H1 (cell line): ENCODE data around the gene PBX3. TPM values are rescaled to one million over a fixed set of nuclear protein-coding genes. Genes with fewer than 3 reads are reported as not detected.

ENCODE experiments used
- CTCF ChIA-PET: fragments of 300-600 bp; sonication (Branson Sonifier 250); formaldehyde crosslinking; loops from one replicate; lab custom pipeline; 2021; ENCODE audit not compliant: partially characterized antibody; lab: Charles Lee
- POLR2A ChIA-PET: fragments of 300-600 bp; sonication (Branson Sonifier 250); formaldehyde crosslinking; loops from one replicate; lab custom pipeline; 2021; ENCODE audit warnings: inconsistent platforms; ENCODE audit not compliant: partially characterized antibody; lab: Charles Lee
- DNase-seq, 2 experiments: peaks; one replicate each; pipeline versions ENCODE4 v3.0.0 to v3.0.0-alpha.2; 2010 to 2022; ENCODE audit warnings: low spot score in 2 of 2, low read depth in 1 of 2, mixed read lengths in 1 of 2
- FAIRE-seq: peaks from 2 replicates; lab custom pipeline; 2011; peaks lifted over from hg19 to GRCh38; lab: Jason Lieb, UNC
- H2AFZ ChIP-seq: 2 replicates; pipeline ENCODE4 v1.8.1; 2012; ENCODE audit warnings: low read length, inconsistent platforms
- H2AK5ac ChIP-seq: 2 replicates; pipeline ENCODE4 v1.6.1; 2013; ENCODE audit warnings: low read depth, low read length
- H2BK120ac ChIP-seq: replicated peaks from 2 replicates; pipeline ENCODE3; 2013; ENCODE audit warnings: low read depth, low read length, inconsistent platforms
- H2BK12ac ChIP-seq: 2 replicates; pipeline ENCODE4 v1.6.1; 2013; ENCODE audit warnings: low read depth, low read length
- H2BK15ac ChIP-seq: 2 replicates; pipeline ENCODE4 v1.6.1; 2013; ENCODE audit warnings: low read length
- H2BK20ac ChIP-seq: 2 replicates; pipeline ENCODE4 v1.6.1; 2013; ENCODE audit warnings: low read length
- H2BK5ac ChIP-seq: 2 replicates; pipeline ENCODE4 v1.6.1; 2013; ENCODE audit warnings: low read depth, low read length
- H3K14ac ChIP-seq: 2 replicates; pipeline ENCODE4 v1.6.1; 2013; ENCODE audit warnings: inconsistent platforms; ENCODE audit not compliant: insufficient read length
- H3K18ac ChIP-seq: 2 replicates; pipeline ENCODE4 v1.6.1; 2013; ENCODE audit warnings: low read length; ENCODE audit errors: extremely low read depth
- H3K23ac ChIP-seq: 2 replicates; pipeline ENCODE4 v1.6.1; 2013; ENCODE audit warnings: inconsistent platforms; ENCODE audit not compliant: insufficient read length
- H3K23me2 ChIP-seq: 2 replicates; pipeline ENCODE4 v1.6.1; 2013; ENCODE audit warnings: low read depth, low read length
- H3K27ac ChIP-seq: 2 replicates; pipeline ENCODE4 v1.6.1; 2011; ENCODE audit warnings: low read depth, low read length, inconsistent platforms
- H3K27me3 ChIP-seq, 4 experiments: replicated peaks in 1 of 4; 1 replicate in 1 of 4; 2 replicates in 3 of 4; pipeline versions ENCODE4 v1.6.1 to v1.8.1; 2011 to 2013; ENCODE audit warnings: low read length in 3 of 4, mild to moderate bottlenecking in 3 of 4, inconsistent platforms in 2 of 4, mixed read lengths in 2 of 4, moderate library complexity in 1 of 4; ENCODE audit not compliant: control insufficient read depth in 3 of 4, insufficient read depth in 3 of 4; ENCODE audit errors: extremely low read depth in 1 of 4
- H3K36me3 ChIP-seq, 4 experiments: 2 replicates each; pipeline versions ENCODE4 v1.6.1 to v1.8.1; 2011 to 2013; ENCODE audit warnings: mild to moderate bottlenecking in 4 of 4, low read length in 3 of 4, moderate library complexity in 2 of 4, control low read depth in 1 of 4, inconsistent platforms in 1 of 4; ENCODE audit not compliant: insufficient read depth in 4 of 4, control insufficient read depth in 2 of 4
- H3K4ac ChIP-seq: replicated peaks from 2 replicates; pipeline ENCODE3; 2013; ENCODE audit warnings: low read length, low read depth, mixed read lengths, inconsistent platforms; ENCODE audit not compliant: insufficient read length
- H3K4me1 ChIP-seq, 4 experiments: replicated peaks in 1 of 4; 1 replicate in 1 of 4; 2 replicates in 3 of 4; pipeline versions ENCODE4 v1.6.1 to v1.8.1; 2011 to 2013; ENCODE audit warnings: low read length in 3 of 4, inconsistent platforms in 2 of 4, mixed read lengths in 1 of 4; ENCODE audit not compliant: insufficient read depth in 4 of 4, control insufficient read depth in 3 of 4
- H3K4me2 ChIP-seq, 2 experiments: 2 replicates each; pipeline versions ENCODE4 v1.6.1 to v1.8.1; 2011 to 2013; ENCODE audit warnings: low read depth in 2 of 2, low read length in 2 of 2, control low read depth in 1 of 2, inconsistent platforms in 1 of 2, mild to moderate bottlenecking in 1 of 2; ENCODE audit not compliant: insufficient read depth in 1 of 2
- H3K4me3 ChIP-seq, 4 experiments: fragments of 200-600, 300-600 bp in 1 of 4; sonication (generic), shearing (Covaris generic), sonication (Bioruptor Twin) in 1 of 4; 2 replicates each; pipeline versions ENCODE4 v1.5.1 to v1.8.1; 2011 to 2016; ENCODE audit warnings: low read length in 4 of 4, low read depth in 3 of 4, control low read depth in 2 of 4, inconsistent platforms in 2 of 4, mild to moderate bottlenecking in 2 of 4, mixed read lengths in 1 of 4, moderate library complexity in 1 of 4; ENCODE audit not compliant: insufficient read depth in 2 of 4; ENCODE audit errors: extremely low read depth in 1 of 4
- H3K56ac ChIP-seq: replicated peaks from 2 replicates; pipeline ENCODE3; 2013; ENCODE audit warnings: low read depth, mild to moderate bottlenecking, mixed read lengths, low read length, inconsistent platforms; ENCODE audit not compliant: insufficient read length
- H3K79me1 ChIP-seq: 2 replicates; pipeline ENCODE4 v1.6.1; 2013; ENCODE audit warnings: low read depth, low read length, control low read depth
- H3K79me2 ChIP-seq, 2 experiments: 2 replicates each; pipeline versions ENCODE4 v1.6.1 to v1.8.1; 2012 to 2013; ENCODE audit warnings: low read length in 2 of 2, mild to moderate bottlenecking in 2 of 2, inconsistent platforms in 1 of 2; ENCODE audit not compliant: insufficient read depth in 2 of 2, control insufficient read depth in 1 of 2
- H3K9ac ChIP-seq, 4 experiments: replicated peaks in 1 of 4; 1 replicate in 1 of 4; 2 replicates in 3 of 4; pipeline versions ENCODE4 v1.6.1 to v1.8.1; 2011 to 2013; ENCODE audit warnings: low read depth in 3 of 4, low read length in 3 of 4, control low read depth in 2 of 4, mild to moderate bottlenecking in 2 of 4, moderate library complexity in 2 of 4, inconsistent platforms in 1 of 4; ENCODE audit errors: extremely low read depth in 1 of 4
- H3K9me3 ChIP-seq, 2 experiments: 2 replicates each; pipeline versions ENCODE4 v1.6.1 to v1.8.1; 2012 to 2013; ENCODE audit warnings: mild to moderate bottlenecking in 2 of 2, moderate library complexity in 2 of 2, control low read depth in 1 of 2, inconsistent platforms in 1 of 2, low read depth in 1 of 2, low read length in 1 of 2, mixed read lengths in 1 of 2; ENCODE audit not compliant: insufficient read depth in 2 of 2
- H4K20me1 ChIP-seq, 2 experiments: replicated peaks in 1 of 2; 2 replicates each; pipeline versions ENCODE3 to v1.8.1; 2011 to 2013; ENCODE audit warnings: inconsistent platforms in 2 of 2, low read length in 2 of 2, mild to moderate bottlenecking in 1 of 2; ENCODE audit not compliant: insufficient read depth in 2 of 2, control insufficient read depth in 1 of 2
- H4K5ac ChIP-seq: 2 replicates; pipeline ENCODE4 v1.6.1; 2013; ENCODE audit warnings: low read length, low read depth, mixed read lengths, inconsistent platforms; ENCODE audit not compliant: insufficient read length
- H4K8ac ChIP-seq: 2 replicates; pipeline ENCODE4 v1.8.0; 2013; ENCODE audit warnings: mild to moderate bottlenecking, moderate library complexity, low read length, inconsistent platforms; ENCODE audit not compliant: insufficient read depth; ENCODE audit errors: extremely low read depth
- H4K91ac ChIP-seq: replicated peaks from 2 replicates; pipeline ENCODE3; 2013; ENCODE audit warnings: low read length, mixed read lengths, inconsistent platforms; ENCODE audit not compliant: insufficient read length
- CBX8 ChIP-seq: fragments of 300-800, 300-1000 bp; sonication (generic); IDR thresholded peaks from 2 replicates; pipeline ENCODE4 v1.7.1; 2016; ENCODE audit warnings: low read depth, low read length, borderline replicate concordance
- GABPA ChIP-seq: IDR thresholded peaks from 2 replicates; pipeline ENCODE4 v1.6.1; 2011; ENCODE audit warnings: mild to moderate bottlenecking, low read length, moderate library complexity, borderline replicate concordance; ENCODE audit not compliant: insufficient read depth
- GTF2F1 ChIP-seq: IDR thresholded peaks from 2 replicates; pipeline ENCODE4 v1.6.1; 2012; ENCODE audit warnings: low read depth, low read length, improper control_type of control experiment, borderline replicate concordance
- MAFK ChIP-seq: IDR thresholded peaks from 2 replicates; pipeline ENCODE4 v1.6.1; 2012; ENCODE audit warnings: low read depth, mild to moderate bottlenecking, improper control_type of control experiment, low read length
- POLR2AphosphoS5 ChIP-seq: IDR thresholded peaks from 2 replicates; pipeline ENCODE4 v1.6.1; 2011; ENCODE audit warnings: low read depth, low read length
- POU5F1 ChIP-seq: IDR thresholded peaks from 2 replicates; pipeline ENCODE4 v1.6.1; 2011; ENCODE audit warnings: low read depth, mild to moderate bottlenecking, low read length, moderate library complexity
- SAP30 ChIP-seq: fragments of 300-600 bp; sonication (generic); IDR thresholded peaks from 2 replicates; pipeline ENCODE4 v1.7.1; 2012; ENCODE audit warnings: low read length, moderate library complexity, mild to moderate bottlenecking, inconsistent platforms; ENCODE audit not compliant: insufficient read depth, insufficient replicate concordance
- SIX5 ChIP-seq: IDR thresholded peaks from 2 replicates; pipeline ENCODE4 v1.6.1; 2011; ENCODE audit warnings: mild to moderate bottlenecking, low read depth, low read length
- SP1 ChIP-seq: IDR thresholded peaks from 2 replicates; pipeline ENCODE4 v1.6.1; 2011; ENCODE audit warnings: low read depth, low read length
- SUZ12 ChIP-seq: fragments of 200-600 bp; sonication (generic); IDR thresholded peaks from 2 replicates; pipeline ENCODE4 v1.6.1; 2012; ENCODE audit warnings: mild to moderate bottlenecking, inconsistent platforms, low read length, moderate library complexity, mixed read lengths
- TAF7 ChIP-seq: optimal IDR thresholded peaks from 2 replicates; pipeline ENCODE3; 2011; ENCODE audit warnings: low read depth, mild to moderate bottlenecking, inconsistent platforms, low read length, moderate library complexity, borderline replicate concordance
- YY1 ChIP-seq: IDR thresholded peaks from 2 replicates; pipeline ENCODE4 v1.6.1; 2011; ENCODE audit warnings: low read depth, mild to moderate bottlenecking, low read length
- WGBS, 2 experiments: shearing (Covaris generic) in 1 of 2; methylation state at CpG; one replicate each; pipeline versions ENCODE4 v1.1.6 to v1.1.7; 2013 to 2015; ENCODE audit warnings: low lambda C conversion rate in 2 of 2, mixed read lengths in 2 of 2, inconsistent platforms in 1 of 2, low coverage in 1 of 2, missing lambda C conversion rate in 1 of 2; ENCODE audit not compliant: insufficient replicate concordance in 2 of 2, insufficient coverage in 1 of 2, insufficient read length in 1 of 2; ENCODE audit errors: extremely low coverage in 1 of 2, missing lambda C conversion rate in 1 of 2; 5-methylcytosine and 5-hydroxymethylcytosine counted together
- polyA plus RNA-seq, 7 experiments: library from polyadenylated mRNA; depleted of rRNA in 3 of 7; stranded (reverse) in 5 of 7; unstranded in 2 of 7; fragments of >200 nt in 5 of 7; fragments of 200-250 nt in 2 of 7; gene quantifications; 1 replicate in 5 of 7; 2 replicates in 1 of 7; 4 replicates in 1 of 7; pipeline versions ENCODE4 v1.2.1 to v1.2.3, GENCODE V29; 2011 to 2013; ENCODE audit warnings: missing spikeins in 2 of 7, mixed read lengths in 2 of 7
- total RNA-seq: library from RNA; stranded (reverse); fragmentation: NEBNext Ultra II Directional; extraction: Animal tissue kit (Norgen Biotek cat#: 25700); gene quantifications from 2 replicates; pipeline ENCODE4 v1.2.1, GENCODE V29; 2021
- TF ChIP-seq, protein P1 (sequence below): IDR thresholded peaks from 2 replicates; pipeline ENCODE4 v1.6.1; 2011; ENCODE audit warnings: low read depth, mild to moderate bottlenecking, low read length; ENCODE audit not compliant: insufficient read depth
- TF ChIP-seq, protein P2 (sequence below): IDR thresholded peaks from 2 replicates; pipeline ENCODE4 v1.6.1; 2012; ENCODE audit warnings: inconsistent platforms

PBX3 gene
- total and polyA plus RNA-seq, 2 of the 8 experiments (the other 6 are each of a cell fraction or from before 2014, with no cell fraction given): 22.7 to 44.3 TPM

DNA sequence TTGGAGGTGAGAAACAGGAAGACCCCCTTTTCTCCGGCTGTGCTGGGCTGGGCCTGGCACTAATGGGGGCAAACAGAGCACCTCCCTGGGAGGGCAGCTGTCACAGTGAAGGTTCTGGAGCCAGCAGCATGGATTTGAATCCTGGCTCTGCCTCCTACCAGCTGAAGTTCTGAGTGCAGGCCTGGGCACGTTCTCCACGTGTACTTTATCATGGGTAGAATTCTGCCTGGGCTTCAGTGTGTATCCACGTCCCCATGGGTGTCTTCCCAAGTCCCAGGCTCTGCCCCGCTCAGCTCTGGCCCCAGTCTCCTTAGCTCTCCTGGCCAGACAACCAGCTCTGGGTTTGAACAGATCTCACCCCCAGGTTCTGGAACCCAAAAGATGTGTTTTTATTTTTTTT, 223.2 kb downstream of the PBX3 start:
- Histone ChIP-seq H3K4me1 (no peaks in the 10 kb centered on the region), H2BK15ac (no peak overlapping the region), H3K14ac (no peak overlapping the region), H2BK5ac (no peak overlapping the region), H3K9me3 (peaks cover 0 to 2% of the 10 kb centered on the region in 2 experiments; a peak in 1 of 4 replicates), H3K4ac (no peak overlapping the region), H2AFZ (no peak overlapping the region), H3K79me1 (no peaks in the 10 kb centered on the region), H3K36me3 (peaks cover 0 to 11% (median 0%) of the 10 kb centered on the region in 4 experiments; a peak in 2 of 8 replicates), H3K9ac (no peak overlapping the region), H3K23ac (no peak overlapping the region), H3K23me2 (no peaks in the 10 kb centered on the region; the same call in 1 of the 2 replicates), H3K18ac (no peak overlapping the region), H4K5ac (no peak overlapping the region), H4K91ac (no peak overlapping the region), H3K79me2 (no peaks in the 10 kb centered on the region), H3K27me3 (no peaks in the 10 kb centered on the region), H3K4me3 (no peak overlapping the region), H3K27ac (no peak overlapping the region), H4K8ac (no peak overlapping the region), H2BK20ac (no peak overlapping the region), H3K4me2 (no peak overlapping the region), H2AK5ac (no peak overlapping the region), H3K56ac (no peak overlapping the region), H2BK12ac (no peak overlapping the region), H2BK120ac (no peak overlapping the region), H4K20me1 (no peaks in the 10 kb centered on the region)
- ChIA-PET CTCF (interaction anchor here (1.4 kb wide), 1 partner anchor 154 kb away, joined by 3 read pairs; no protein-coding TSS in a partner anchor), POLR2A (no interaction called here)
- TF ChIP-seq CBX8 (no peak), POLR2AphosphoS5 (no peak), POU5F1 (no peak), SAP30 (no peak), SP1 (no peak), SIX5 (no peak), MAFK (no peak), SUZ12 (no peak), GTF2F1 (no peak), GABPA (no peak), YY1 (no peak), TAF7 (no peak)
- TF ChIP-seq, protein P1, sequence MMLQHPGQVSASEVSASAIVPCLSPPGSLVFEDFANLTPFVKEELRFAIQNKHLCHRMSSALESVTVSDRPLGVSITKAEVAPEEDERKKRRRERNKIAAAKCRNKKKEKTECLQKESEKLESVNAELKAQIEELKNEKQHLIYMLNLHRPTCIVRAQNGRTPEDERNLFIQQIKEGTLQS: no peak
- TF ChIP-seq, protein P2, sequence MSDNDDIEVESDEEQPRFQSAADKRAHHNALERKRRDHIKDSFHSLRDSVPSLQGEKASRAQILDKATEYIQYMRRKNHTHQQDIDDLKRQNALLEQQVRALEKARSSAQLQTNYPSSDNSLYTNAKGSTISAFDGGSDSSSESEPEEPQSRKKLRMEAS: no peak
- WGBS, 2 experiments: 98% methylated on average over 5 of the region's 5 CpGs; no CpG with 5 or more reads in 1 of the 2 experiments
- no peak for FAIRE-seq
- no peak for DNase-seq
